Parathyroid adenoma (tissue), 2 donors: Measurements from ENCODE around the gene VOPP1.

ENCODE experiments used
- H2AFZ ChIP-seq: fragments of 300-600 bp; sonication (generic); one replicate; pipeline ENCODE4 v1.7.0; 2017; ENCODE audit warnings: antibody characterized with exemption, mild to moderate bottlenecking
- H3K27ac ChIP-seq: fragments of 300-600 bp; sonication (generic); one replicate; pipeline ENCODE4 v1.7.0; 2017
- H3K27me3 ChIP-seq: fragments of 300-600 bp; sonication (generic); one replicate; pipeline ENCODE4 v1.7.0; 2017; ENCODE audit warnings: low read length; ENCODE audit not compliant: control insufficient read depth, insufficient read depth
- H3K36me3 ChIP-seq: fragments of 300-600 bp; sonication (generic); one replicate; pipeline ENCODE4 v1.7.0; 2017; ENCODE audit warnings: low read length; ENCODE audit not compliant: control insufficient read depth, insufficient read depth
- H3K4me1 ChIP-seq: fragments of 300-600 bp; sonication (generic); one replicate; pipeline ENCODE4 v1.7.0; 2017; ENCODE audit warnings: control low read depth
- H3K4me2 ChIP-seq: fragments of 300-600 bp; sonication (generic); one replicate; pipeline ENCODE4 v1.7.0; 2017; ENCODE audit warnings: low read length
- H3K4me3 ChIP-seq: fragments of 300-600 bp; sonication (generic); one replicate; pipeline ENCODE4 v1.7.0; 2017; ENCODE audit warnings: low read depth, low read length
- H3K79me2 ChIP-seq: fragments of 300-600 bp; sonication (generic); one replicate; pipeline ENCODE4 v1.7.0; 2017; ENCODE audit warnings: control low read depth
- H3K9ac ChIP-seq: fragments of 300-600 bp; sonication (generic); one replicate; pipeline ENCODE4 v1.7.0; 2017; ENCODE audit warnings: mild to moderate bottlenecking
- H3K9me3 ChIP-seq: fragments of 300-600 bp; sonication (generic); one replicate; pipeline ENCODE4 v1.7.0; 2017; ENCODE audit warnings: low read length; ENCODE audit not compliant: control insufficient read depth
- TF ChIP-seq, protein P1 (sequence below): fragments of 300-600 bp; sonication (generic); IDR thresholded peaks from one replicate; pipeline ENCODE4 v1.7.0; 2017; ENCODE audit warnings: antibody characterized with exemption, mild to moderate bottlenecking
- donor health status: primary hyperparathyroidism.

Gene VOPP1

DNA sequence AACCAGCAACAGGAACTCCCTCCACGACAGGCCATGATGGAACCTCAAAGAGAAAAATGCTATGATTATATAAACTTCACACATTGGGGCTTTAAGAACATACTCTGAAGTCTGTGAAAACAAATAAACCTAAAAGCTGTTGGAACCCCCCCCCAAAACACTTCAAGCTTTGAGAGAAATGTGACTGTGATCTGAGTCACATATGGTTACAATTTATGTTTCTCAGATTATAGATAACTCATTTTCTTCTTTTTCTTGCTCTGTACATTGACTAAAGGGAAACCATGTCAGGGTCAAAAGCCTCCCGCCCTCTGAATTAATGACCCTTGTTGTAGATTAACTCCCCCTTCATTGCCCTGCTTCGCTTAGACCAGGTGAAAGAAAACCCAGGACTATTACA lies 15.8 kb downstream of the VOPP1 start:
- Histone ChIP-seq H3K9ac (no peak overlapping the region), H3K4me2 (no peak overlapping the region), H3K36me3 (no peaks in the 10 kb centered on the region), H3K27ac (no peak overlapping the region), H3K4me3 (no peak overlapping the region), H2AFZ (no peak overlapping the region), H3K4me1 (no peaks in the 10 kb centered on the region), H3K9me3 (no peaks in the 10 kb centered on the region), H3K27me3 (no peaks in the 10 kb centered on the region), H3K79me2 (peaks cover 22% of the 10 kb centered on the region)
- TF ChIP-seq, protein P1, sequence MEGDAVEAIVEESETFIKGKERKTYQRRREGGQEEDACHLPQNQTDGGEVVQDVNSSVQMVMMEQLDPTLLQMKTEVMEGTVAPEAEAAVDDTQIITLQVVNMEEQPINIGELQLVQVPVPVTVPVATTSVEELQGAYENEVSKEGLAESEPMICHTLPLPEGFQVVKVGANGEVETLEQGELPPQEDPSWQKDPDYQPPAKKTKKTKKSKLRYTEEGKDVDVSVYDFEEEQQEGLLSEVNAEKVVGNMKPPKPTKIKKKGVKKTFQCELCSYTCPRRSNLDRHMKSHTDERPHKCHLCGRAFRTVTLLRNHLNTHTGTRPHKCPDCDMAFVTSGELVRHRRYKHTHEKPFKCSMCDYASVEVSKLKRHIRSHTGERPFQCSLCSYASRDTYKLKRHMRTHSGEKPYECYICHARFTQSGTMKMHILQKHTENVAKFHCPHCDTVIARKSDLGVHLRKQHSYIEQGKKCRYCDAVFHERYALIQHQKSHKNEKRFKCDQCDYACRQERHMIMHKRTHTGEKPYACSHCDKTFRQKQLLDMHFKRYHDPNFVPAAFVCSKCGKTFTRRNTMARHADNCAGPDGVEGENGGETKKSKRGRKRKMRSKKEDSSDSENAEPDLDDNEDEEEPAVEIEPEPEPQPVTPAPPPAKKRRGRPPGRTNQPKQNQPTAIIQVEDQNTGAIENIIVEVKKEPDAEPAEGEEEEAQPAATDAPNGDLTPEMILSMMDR = no peak

DNA sequence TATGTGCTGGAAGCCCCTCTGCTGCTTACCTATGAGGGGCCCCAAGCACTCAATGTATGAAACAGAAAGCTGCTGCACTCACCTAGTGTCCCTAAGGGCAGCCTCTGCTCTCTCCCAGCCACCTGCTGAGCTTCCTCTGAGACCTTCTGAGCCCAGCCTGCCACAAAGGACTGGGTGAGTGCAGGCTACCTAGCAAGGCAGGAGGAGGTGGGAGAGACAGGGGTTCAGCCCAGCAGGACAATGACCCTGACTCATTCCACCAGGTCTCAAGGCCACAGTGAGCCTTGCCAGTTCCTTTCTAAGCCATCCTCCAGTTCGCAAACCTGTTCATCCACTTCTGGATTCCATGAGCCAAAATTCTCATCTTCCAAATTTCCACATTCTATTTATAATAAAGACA lies 16.3 kb downstream of the VOPP1 start:
- H3K79me2 ChIP-seq = peaks cover 22% of the 10 kb centered on the region
- H2AFZ ChIP-seq = no peak overlapping the region
- H3K27ac ChIP-seq = no peak overlapping the region
- no peak overlapping the region for H3K9ac ChIP-seq
- H3K36me3 ChIP-seq = no peaks in the 10 kb centered on the region
- H3K4me3 ChIP-seq = no peak overlapping the region
- H3K4me1 ChIP-seq = no peaks in the 10 kb centered on the region
- TF ChIP-seq, protein P1 = no peak
- H3K9me3 ChIP-seq = no peaks in the 10 kb centered on the region
- no peak overlapping the region for H3K4me2 ChIP-seq
- no peaks in the 10 kb centered on the region for H3K27me3 ChIP-seq

DNA sequence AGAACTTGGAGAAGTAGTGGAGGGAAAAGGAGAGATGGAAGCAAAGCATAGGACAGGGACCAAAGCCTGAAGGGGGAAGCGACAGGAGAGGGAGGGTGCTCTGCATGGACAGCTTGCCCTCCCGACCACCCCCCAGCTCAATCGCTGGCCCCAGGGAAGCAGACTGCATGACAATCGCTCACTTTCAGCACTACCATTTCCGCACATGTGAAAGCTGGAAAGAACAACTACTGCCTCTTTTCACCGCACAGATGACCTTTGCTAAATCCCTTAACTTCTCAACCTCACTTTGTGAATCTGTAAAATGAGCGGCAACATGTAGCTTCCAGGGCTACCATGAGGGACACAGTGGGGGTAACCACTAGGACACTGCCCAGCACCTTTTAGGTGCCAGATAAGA lies 17.1 kb downstream of the VOPP1 start:
- TF ChIP-seq, protein P1 = no peak
- Histone ChIP-seq H3K79me2 (peaks cover 21% of the 10 kb centered on the region), H3K4me3 (no peak overlapping the region), H2AFZ (no peak overlapping the region), H3K36me3 (no peaks in the 10 kb centered on the region), H3K4me2 (no peak overlapping the region), H3K27ac (no peak overlapping the region), H3K9ac (no peak overlapping the region), H3K4me1 (no peaks in the 10 kb centered on the region), H3K27me3 (no peaks in the 10 kb centered on the region), H3K9me3 (no peaks in the 10 kb centered on the region)

DNA sequence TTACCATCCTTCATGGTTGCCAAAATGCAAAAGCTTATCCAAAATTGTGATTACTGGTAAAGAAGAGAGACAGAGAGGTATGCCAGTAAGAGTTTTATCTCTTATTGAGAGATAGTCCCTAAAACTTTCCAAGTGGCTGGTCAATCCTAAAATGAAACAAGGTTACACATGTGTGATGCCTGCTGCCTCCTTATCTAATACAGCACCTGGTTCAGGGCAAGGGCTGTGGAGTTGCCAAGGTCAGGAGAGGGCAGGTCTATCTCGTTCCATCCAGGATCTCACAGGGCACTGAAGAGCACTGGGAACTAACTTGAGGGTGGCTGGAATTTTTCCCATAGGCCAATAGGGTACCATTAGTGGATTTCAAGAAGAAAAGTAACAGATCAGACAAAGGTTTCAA lies 18.3 kb downstream of the VOPP1 start:
- TF ChIP-seq, protein P1 = no peak
- H2AFZ ChIP-seq = no peak overlapping the region
- H3K27me3 ChIP-seq = no peaks in the 10 kb centered on the region
- H3K4me2 ChIP-seq = no peak overlapping the region
- H3K4me3 ChIP-seq = no peak overlapping the region
- no peak overlapping the region for H3K27ac ChIP-seq
- peaks cover 20% of the 10 kb centered on the region for H3K79me2 ChIP-seq
- no peak overlapping the region for H3K9ac ChIP-seq
- H3K9me3 ChIP-seq = no peaks in the 10 kb centered on the region
- no peaks in the 10 kb centered on the region for H3K4me1 ChIP-seq
- no peaks in the 10 kb centered on the region for H3K36me3 ChIP-seq

DNA sequence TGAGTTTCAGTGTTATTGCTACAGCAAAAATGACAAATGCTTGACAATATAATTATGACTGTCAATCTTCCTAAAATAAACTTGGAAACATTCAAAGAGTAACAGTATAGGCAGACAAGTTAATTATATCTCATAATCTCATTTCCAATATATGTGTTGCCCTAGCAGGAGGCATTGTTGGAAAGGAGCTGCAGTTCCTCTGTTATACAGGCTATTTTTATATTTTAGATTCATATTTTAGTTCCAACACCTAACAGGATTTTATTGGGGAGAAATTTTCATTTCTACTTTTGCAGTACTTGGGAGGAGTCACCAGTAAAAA lies 19.3 kb downstream of the VOPP1 start:
- H3K27me3 ChIP-seq = no peaks in the 10 kb centered on the region
- no peaks in the 10 kb centered on the region for H3K4me1 ChIP-seq
- no peak overlapping the region for H3K4me2 ChIP-seq
- H3K9me3 ChIP-seq = no peaks in the 10 kb centered on the region
- H3K4me3 ChIP-seq = no peak overlapping the region
- no peak overlapping the region for H2AFZ ChIP-seq
- TF ChIP-seq, protein P1 = no peak
- peaks cover 20% of the 10 kb centered on the region for H3K79me2 ChIP-seq
- H3K27ac ChIP-seq = no peak overlapping the region
- H3K9ac ChIP-seq = no peak overlapping the region
- no peaks in the 10 kb centered on the region for H3K36me3 ChIP-seq
